HepG2 (cell line): Measurements from ENCODE around the gene NEDD4L. TPM values are rescaled to one million over a fixed set of nuclear protein-coding genes. Genes with fewer than 3 reads are reported as not detected.

Experiments used
- EZH2 ChIP-seq: conservative IDR thresholded peaks from 2 replicates; pipeline ENCODE4 v1.6.1; 2012; ENCODE audit warnings: mild to moderate bottlenecking, low read depth, low read length, moderate library complexity
- HDAC2 ChIP-seq: sonication (generic); formaldehyde crosslinking; IDR thresholded peaks from 2 replicates; pipeline ENCODE4 v1.4.0; 2020; ENCODE audit warnings: missing genetic modification reagents
- HHEX ChIP-seq: IDR thresholded peaks from 2 replicates; pipeline ENCODE4 v1.6.1; 2016; ENCODE audit warnings: control low read depth
- HMG20A ChIP-seq: IDR thresholded peaks from 2 replicates; pipeline ENCODE4 v1.6.1; 2016; ENCODE audit warnings: borderline replicate concordance
- HMG20B ChIP-seq: conservative IDR thresholded peaks from 2 replicates; pipeline ENCODE4 v1.6.1; 2016; ENCODE audit warnings: missing genetic modification reagents, missing compliant biosample characterization
- ISL2 ChIP-seq: sonication (generic); formaldehyde crosslinking; IDR thresholded peaks from 2 replicates; pipeline ENCODE4 v1.5.0; 2020; ENCODE audit warnings: missing genetic modification reagents
- RAD21 ChIP-seq: fragments of 450-650 bp; formaldehyde crosslinking; IDR thresholded peaks from 2 replicates; pipeline ENCODE4 v1.5.0; 2020; ENCODE audit warnings: mild to moderate bottlenecking
- SKI ChIP-seq: fragments of 450-650 bp; IDR thresholded peaks from one replicate; pipeline ENCODE4 v1.6.1; 2018; ENCODE audit warnings: mild to moderate bottlenecking; ENCODE audit not compliant: partially characterized antibody
- SMAD1 ChIP-seq: sonication (generic); formaldehyde crosslinking; IDR thresholded peaks from 2 replicates; pipeline ENCODE4 v1.4.0; 2020; ENCODE audit warnings: missing genetic modification reagents, low read depth, mild to moderate bottlenecking, borderline replicate concordance
- XRCC5 ChIP-seq: fragments of 200-400 bp; formaldehyde crosslinking; optimal IDR thresholded peaks from 2 replicates; pipeline ENCODE3; 2017; ENCODE audit warnings: mild to moderate bottlenecking, low read length
- ZNF12 ChIP-seq: sonication (generic); formaldehyde crosslinking; IDR thresholded peaks from 2 replicates; pipeline ENCODE4 v1.5.0; 2020; ENCODE audit warnings: missing genetic modification reagents
- ZNF614 ChIP-seq: IDR thresholded peaks from 2 replicates; pipeline ENCODE4 v1.6.1; 2018; ENCODE audit warnings: missing biosample characterization, missing genetic modification reagents, inconsistent platforms, borderline replicate concordance
- ZNF619 ChIP-seq: sonication (generic); formaldehyde crosslinking; IDR thresholded peaks from 2 replicates; pipeline ENCODE4 v1.4.0; 2020; ENCODE audit warnings: mild to moderate bottlenecking, missing genetic modification reagents
- ZNF674 ChIP-seq: sonication (generic); formaldehyde crosslinking; IDR thresholded peaks from 2 replicates; pipeline ENCODE4 v1.5.0; 2020; ENCODE audit warnings: low read depth, mild to moderate bottlenecking, missing genetic modification reagents
- polyA plus RNA-seq, 8 experiments: library from polyadenylated mRNA; depleted of rRNA in 3 of 8; stranded (reverse) in 7 of 8; unstranded in 1 of 8; fragments of >200 nt; fragmentation: Illumina TruSeq in 4 of 8; extraction: Trizol in 4 of 8; gene quantifications; 2 replicates each; pipeline versions ENCODE4 v1.2.1 to v1.2.3, GENCODE V29; 2011 to 2016; ENCODE audit warnings: low read depth in 4 of 8, missing spikeins in 1 of 8, mixed read lengths in 1 of 8; ENCODE audit not compliant: insufficient read depth in 1 of 8
- total RNA-seq, 5 experiments: library from RNA; depleted of rRNA; stranded (reverse); fragments of >200 nt; fragmentation: Illumina TruSeq; extraction: Trizol; gene quantifications; 2 replicates each; pipeline ENCODE4 v1.2.3, GENCODE V29; 2016; ENCODE audit warnings: low read depth in 1 of 5
- TF ChIP-seq, protein P1 (sequence below): sonication (generic); formaldehyde crosslinking; IDR thresholded peaks from 2 replicates; pipeline ENCODE4 v1.8.1; 2023; ENCODE audit warnings: mild to moderate bottlenecking, missing genetic modification reagents, borderline replicate concordance
- TF ChIP-seq, protein P2 (sequence below): sonication (generic); formaldehyde crosslinking; IDR thresholded peaks from 2 replicates; pipeline ENCODE4 v1.9.0; 2021; ENCODE audit warnings: mild to moderate bottlenecking, missing genetic modification reagents
- TF ChIP-seq, protein P3 (sequence below): sonication (generic); formaldehyde crosslinking; IDR thresholded peaks from 2 replicates; pipeline ENCODE4 v1.4.0; 2020; ENCODE audit warnings: missing genetic modification reagents
- TF ChIP-seq, protein P4 (sequence below): sonication (generic); formaldehyde crosslinking; IDR thresholded peaks from 2 replicates; pipeline ENCODE4 v1.4.0; 2020; ENCODE audit warnings: mild to moderate bottlenecking, missing genetic modification reagents
- TF ChIP-seq, protein P5 (sequence below): IDR thresholded peaks from 2 replicates; pipeline ENCODE4 v1.6.1; 2016; ENCODE audit warnings: missing biosample characterization, missing genetic modification reagents, low read depth

The NEDD4L gene
- total and polyA plus RNA-seq, 2 of the 13 experiments (the other 11 are each of a cell fraction or from before 2014, with no cell fraction given): 168 to 390 TPM

DNA sequence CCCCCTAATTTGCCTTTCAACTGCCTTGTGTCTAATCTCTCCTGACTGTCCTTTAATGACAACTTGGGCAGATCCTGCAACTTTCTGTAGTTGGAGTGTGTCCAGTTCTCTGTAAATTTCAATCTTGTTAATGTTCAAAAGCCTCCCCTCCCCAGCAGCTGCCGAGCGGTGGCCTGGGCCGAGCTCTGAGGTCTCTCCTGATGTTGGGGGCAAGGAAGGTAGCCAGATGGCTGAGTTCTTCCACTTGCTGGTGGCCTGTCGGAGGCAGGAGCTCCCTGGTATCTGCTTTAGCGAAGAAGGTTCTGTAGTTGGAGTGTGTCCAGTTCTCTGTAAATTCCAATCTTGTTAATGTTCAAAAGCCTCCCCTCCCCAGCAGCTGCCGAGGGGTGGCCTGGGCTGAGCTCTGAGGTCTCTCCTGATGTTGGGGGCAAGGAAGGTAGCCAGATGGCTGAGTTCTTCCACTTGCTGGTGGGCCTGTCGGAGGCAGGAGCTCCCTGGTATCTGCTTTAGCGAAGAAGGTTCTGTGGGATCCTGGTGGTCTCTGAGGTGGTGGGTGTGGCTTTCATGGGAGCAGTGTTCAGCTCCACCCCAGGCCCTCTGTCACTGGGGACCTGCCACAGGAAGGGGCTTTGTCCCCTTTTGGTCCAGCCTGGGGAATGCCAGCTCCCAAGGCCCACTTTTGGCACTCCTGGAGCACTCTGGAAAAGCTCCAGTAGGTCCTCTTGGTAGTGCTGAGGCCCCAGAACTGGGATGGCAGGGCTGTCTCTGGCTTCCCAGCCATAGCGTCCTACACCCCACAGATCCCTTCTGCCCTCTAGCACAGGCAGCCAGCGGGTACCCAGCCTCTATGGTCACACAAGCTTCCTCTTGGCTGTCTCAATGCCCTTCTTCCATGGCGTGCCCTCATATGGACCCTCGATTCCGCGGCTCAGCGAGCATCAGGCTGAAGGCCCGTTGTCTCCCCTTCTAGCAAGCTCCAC is 373.0 kb downstream of the NEDD4L start (continued):
- TF ChIP-seq, protein P1, sequence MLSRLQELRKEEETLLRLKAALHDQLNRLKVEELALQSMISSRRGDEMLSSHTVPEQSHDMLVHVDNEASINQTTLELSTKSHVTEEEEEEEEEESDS (CRISPR knock-in tag): no peak
- TF ChIP-seq ZNF614 (CRISPR knock-in tag) (no peak), EZH2 (no peak), HHEX (CRISPR knock-in tag) (no peak), XRCC5 (no peak), SMAD1 (CRISPR knock-in tag) (no peak), RAD21 (CRISPR knock-in tag) (no peak), ZNF619 (CRISPR knock-in tag) (no peak), HDAC2 (CRISPR knock-in tag) (peak; percentile 43; the same call in 1 of the 2 replicates), HMG20B (CRISPR knock-in tag) (no peak), HMG20A (no peak), ZNF674 (no peak), ISL2 (no peak), ZNF12 (CRISPR knock-in tag) (no peak), SKI (no peak)
- TF ChIP-seq, protein P2, sequence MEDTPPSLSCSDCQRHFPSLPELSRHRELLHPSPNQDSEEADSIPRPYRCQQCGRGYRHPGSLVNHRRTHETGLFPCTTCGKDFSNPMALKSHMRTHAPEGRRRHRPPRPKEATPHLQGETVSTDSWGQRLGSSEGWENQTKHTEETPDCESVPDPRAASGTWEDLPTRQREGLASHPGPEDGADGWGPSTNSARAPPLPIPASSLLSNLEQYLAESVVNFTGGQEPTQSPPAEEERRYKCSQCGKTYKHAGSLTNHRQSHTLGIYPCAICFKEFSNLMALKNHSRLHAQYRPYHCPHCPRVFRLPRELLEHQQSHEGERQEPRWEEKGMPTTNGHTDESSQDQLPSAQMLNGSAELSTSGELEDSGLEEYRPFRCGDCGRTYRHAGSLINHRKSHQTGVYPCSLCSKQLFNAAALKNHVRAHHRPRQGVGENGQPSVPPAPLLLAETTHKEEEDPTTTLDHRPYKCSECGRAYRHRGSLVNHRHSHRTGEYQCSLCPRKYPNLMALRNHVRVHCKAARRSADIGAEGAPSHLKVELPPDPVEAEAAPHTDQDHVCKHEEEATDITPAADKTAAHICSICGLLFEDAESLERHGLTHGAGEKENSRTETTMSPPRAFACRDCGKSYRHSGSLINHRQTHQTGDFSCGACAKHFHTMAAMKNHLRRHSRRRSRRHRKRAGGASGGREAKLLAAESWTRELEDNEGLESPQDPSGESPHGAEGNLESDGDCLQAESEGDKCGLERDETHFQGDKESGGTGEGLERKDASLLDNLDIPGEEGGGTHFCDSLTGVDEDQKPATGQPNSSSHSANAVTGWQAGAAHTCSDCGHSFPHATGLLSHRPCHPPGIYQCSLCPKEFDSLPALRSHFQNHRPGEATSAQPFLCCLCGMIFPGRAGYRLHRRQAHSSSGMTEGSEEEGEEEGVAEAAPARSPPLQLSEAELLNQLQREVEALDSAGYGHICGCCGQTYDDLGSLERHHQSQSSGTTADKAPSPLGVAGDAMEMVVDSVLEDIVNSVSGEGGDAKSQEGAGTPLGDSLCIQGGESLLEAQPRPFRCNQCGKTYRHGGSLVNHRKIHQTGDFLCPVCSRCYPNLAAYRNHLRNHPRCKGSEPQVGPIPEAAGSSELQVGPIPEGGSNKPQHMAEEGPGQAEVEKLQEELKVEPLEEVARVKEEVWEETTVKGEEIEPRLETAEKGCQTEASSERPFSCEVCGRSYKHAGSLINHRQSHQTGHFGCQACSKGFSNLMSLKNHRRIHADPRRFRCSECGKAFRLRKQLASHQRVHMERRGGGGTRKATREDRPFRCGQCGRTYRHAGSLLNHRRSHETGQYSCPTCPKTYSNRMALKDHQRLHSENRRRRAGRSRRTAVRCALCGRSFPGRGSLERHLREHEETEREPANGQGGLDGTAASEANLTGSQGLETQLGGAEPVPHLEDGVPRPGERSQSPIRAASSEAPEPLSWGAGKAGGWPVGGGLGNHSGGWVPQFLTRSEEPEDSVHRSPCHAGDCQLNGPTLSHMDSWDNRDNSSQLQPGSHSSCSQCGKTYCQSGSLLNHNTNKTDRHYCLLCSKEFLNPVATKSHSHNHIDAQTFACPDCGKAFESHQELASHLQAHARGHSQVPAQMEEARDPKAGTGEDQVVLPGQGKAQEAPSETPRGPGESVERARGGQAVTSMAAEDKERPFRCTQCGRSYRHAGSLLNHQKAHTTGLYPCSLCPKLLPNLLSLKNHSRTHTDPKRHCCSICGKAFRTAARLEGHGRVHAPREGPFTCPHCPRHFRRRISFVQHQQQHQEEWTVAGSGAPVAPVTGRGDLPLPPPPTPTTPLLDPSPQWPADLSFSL (CRISPR knock-in tag): no peak
- TF ChIP-seq, protein P3, sequence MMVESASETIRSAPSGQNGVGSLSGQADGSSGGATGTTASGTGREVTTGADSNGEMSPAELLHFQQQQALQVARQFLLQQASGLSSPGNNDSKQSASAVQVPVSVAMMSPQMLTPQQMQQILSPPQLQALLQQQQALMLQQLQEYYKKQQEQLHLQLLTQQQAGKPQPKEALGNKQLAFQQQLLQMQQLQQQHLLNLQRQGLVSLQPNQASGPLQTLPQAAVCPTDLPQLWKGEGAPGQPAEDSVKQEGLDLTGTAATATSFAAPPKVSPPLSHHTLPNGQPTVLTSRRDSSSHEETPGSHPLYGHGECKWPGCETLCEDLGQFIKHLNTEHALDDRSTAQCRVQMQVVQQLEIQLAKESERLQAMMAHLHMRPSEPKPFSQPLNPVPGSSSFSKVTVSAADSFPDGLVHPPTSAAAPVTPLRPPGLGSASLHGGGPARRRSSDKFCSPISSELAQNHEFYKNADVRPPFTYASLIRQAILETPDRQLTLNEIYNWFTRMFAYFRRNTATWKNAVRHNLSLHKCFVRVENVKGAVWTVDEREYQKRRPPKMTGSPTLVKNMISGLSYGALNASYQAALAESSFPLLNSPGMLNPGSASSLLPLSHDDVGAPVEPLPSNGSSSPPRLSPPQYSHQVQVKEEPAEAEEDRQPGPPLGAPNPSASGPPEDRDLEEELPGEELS (CRISPR knock-in tag): no peak
- TF ChIP-seq, protein P4, sequence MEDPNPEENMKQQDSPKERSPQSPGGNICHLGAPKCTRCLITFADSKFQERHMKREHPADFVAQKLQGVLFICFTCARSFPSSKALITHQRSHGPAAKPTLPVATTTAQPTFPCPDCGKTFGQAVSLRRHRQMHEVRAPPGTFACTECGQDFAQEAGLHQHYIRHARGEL (CRISPR knock-in tag): no peak
- TF ChIP-seq, protein P5, sequence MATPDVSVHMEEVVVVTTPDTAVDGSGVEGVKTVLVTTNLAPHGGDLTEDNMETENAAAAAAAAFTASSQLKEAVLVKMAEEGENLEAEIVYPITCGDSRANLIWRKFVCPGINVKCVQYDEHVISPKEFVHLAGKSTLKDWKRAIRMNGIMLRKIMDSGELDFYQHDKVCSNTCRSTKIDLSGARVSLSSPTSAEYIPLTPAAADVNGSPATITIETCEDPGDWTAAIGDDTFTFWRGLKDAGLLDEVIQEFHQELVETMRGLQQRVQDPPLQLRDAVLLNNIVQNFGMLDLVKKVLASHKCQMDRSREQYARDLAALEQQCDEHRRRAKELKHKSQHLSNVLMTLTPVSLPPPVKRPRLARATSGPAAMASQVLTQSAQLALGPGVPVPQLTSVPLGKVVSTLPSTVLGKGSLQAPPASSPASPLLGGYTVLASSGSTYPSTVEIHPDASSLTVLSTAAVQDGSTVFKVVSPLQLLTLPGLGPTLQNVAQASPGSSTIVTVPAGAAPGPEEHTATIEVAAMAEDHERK (CRISPR knock-in tag): no peak
